WERI-Rb-1 (cell line): ENCODE measurements around the gene KMT5B.

Experiments used
- DNase-seq: peaks from one replicate; pipeline ENCODE4 v3.0.0-alpha.2; 2020
- H3K27ac ChIP-seq: fragments of 250-450 bp; sonication (Bioruptor Pico); 2 replicates; pipeline ENCODE4 v1.5.1; 2020; ENCODE audit warnings: mild to moderate bottlenecking, moderate library complexity
- H3K27me3 ChIP-seq: fragments of 250-450 bp; sonication (Bioruptor Pico); 2 replicates; pipeline ENCODE4 v1.5.1; 2021; ENCODE audit warnings: mild to moderate bottlenecking, low read depth, moderate library complexity; ENCODE audit not compliant: insufficient read depth, severe bottlenecking
- H3K36me3 ChIP-seq: fragments of 250-450 bp; sonication (Bioruptor Pico); 2 replicates; pipeline ENCODE4 v1.5.1; 2020; ENCODE audit warnings: mild to moderate bottlenecking, moderate library complexity
- H3K4me3 ChIP-seq: 2 replicates; pipeline ENCODE4 v1.5.1; 2011; ENCODE audit warnings: low read depth, mild to moderate bottlenecking, control low read depth, low read length
- H3K9me3 ChIP-seq: fragments of 250-450 bp; sonication (Bioruptor Pico); 2 replicates; pipeline ENCODE4 v1.5.1; 2021; ENCODE audit warnings: mild to moderate bottlenecking, moderate library complexity; ENCODE audit not compliant: severe bottlenecking
- TF ChIP-seq, protein P1 (sequence below): IDR thresholded peaks from 2 replicates; pipeline ENCODE4 v1.5.1; 2011; ENCODE audit warnings: low read depth, mild to moderate bottlenecking, control low read depth, inconsistent platforms, low read length

KMT5B gene

DNA sequence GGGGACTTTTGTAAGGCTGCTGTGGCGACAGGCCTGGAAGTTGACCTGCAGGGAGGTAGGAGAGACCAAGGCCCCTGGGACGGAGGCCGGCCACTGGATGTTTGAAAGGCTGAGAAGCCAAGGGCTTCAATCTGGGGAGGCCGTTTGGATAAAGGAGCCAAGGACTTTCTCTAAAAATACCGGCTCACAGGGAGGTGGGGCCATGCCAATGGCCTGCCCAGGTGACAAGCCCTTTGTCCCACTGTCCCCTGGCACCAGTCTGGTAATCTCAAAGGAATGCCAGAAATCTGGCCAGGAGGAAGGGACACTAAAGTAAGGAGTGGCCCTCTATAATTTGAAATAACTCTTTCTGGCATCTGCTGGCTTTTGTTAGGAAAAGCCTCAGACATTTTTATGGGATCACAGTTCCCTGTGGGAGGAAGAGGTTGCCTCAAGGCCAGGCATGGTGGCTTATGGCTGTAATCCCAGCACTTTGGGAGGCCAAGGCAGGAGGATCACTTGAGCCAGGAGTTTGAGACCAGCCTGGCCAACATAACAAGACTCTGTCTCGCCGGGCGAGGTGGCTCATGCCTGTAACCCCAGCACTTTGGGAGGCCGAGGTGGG is 90.1 kb downstream of the KMT5B start:
- H3K27ac ChIP-seq, result no peak overlapping the region
- H3K4me3 ChIP-seq, result no peak overlapping the region
- no peaks in the 10 kb centered on the region for H3K9me3 ChIP-seq
- DNase-seq, result no peak
- H3K27me3 ChIP-seq, result no peaks in the 10 kb centered on the region
- TF ChIP-seq, protein P1, sequence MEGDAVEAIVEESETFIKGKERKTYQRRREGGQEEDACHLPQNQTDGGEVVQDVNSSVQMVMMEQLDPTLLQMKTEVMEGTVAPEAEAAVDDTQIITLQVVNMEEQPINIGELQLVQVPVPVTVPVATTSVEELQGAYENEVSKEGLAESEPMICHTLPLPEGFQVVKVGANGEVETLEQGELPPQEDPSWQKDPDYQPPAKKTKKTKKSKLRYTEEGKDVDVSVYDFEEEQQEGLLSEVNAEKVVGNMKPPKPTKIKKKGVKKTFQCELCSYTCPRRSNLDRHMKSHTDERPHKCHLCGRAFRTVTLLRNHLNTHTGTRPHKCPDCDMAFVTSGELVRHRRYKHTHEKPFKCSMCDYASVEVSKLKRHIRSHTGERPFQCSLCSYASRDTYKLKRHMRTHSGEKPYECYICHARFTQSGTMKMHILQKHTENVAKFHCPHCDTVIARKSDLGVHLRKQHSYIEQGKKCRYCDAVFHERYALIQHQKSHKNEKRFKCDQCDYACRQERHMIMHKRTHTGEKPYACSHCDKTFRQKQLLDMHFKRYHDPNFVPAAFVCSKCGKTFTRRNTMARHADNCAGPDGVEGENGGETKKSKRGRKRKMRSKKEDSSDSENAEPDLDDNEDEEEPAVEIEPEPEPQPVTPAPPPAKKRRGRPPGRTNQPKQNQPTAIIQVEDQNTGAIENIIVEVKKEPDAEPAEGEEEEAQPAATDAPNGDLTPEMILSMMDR, result no peak
- H3K36me3 ChIP-seq, result no peaks in the 10 kb centered on the region

- DNase-seq, result peak; percentile 92
- H3K36me3 ChIP-seq, result no peaks in the 10 kb centered on the region
- peak within 1 kb of the TSS; percentile 88 for H3K27ac ChIP-seq
- peak within 1 kb of the TSS; percentile 66 for H3K4me3 ChIP-seq
- no peaks in the 10 kb centered on the region for H3K27me3 ChIP-seq
- TF ChIP-seq, protein P1, result no peak
- no peaks in the 10 kb centered on the region for H3K9me3 ChIP-seq
Measured at GRCh38 chr11:68121067-68121899, 91.8 kb downstream of the KMT5B start, which contains the start of gene CHKA. TSS of gene CHKA (minus strand) at chr11:68121388. CDS start at chr11:68121177, 211 bp downstream.

DNA sequence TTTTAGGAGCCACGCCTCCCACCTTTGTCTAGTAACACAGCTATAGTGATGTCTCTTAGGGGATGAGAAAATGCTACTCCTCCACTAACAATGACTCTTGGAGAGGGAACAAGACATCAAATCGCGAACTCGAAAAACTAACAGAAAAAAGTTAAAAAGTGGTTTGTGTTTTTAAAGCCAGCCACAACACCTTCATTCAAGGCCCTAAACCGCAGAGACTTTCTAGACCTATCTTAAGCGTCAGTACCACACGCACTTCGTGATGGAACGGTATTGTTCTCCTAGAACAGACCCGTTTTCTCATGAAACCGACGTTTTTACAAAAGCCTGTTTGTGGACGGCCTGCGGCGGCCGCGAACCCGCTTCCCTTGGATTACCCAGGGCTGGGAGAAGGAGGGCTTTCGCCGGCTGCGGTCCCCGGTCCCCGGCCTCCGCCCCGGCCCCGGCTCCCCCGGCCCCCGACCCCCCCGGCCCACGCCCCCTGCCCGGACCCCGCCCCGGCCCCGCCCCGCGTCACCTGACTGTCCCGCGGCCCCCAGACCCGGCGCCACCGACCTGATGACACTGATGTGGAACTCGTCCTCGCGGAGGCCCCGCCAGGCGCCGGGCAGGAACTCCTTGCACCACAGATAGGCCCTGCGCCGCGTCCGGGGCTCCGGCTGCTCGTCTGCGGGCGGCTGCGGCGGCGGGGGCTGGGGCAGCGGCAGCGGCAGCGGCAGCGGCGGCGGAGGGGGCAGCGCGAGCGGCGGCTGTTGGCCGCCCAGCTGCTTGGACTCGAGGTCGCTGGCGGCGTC is 92.6 kb downstream of the KMT5B start:
- peak; percentile 57 for DNase-seq
- Histone ChIP-seq H3K9me3 (no peaks in the 10 kb centered on the region), H3K27me3 (no peaks in the 10 kb centered on the region), H3K4me3 (peak overlapping the region; percentile 66), H3K36me3 (no peaks in the 10 kb centered on the region), H3K27ac (peak overlapping the region; percentile 78)
- TF ChIP-seq, protein P1, result no peak

DNA sequence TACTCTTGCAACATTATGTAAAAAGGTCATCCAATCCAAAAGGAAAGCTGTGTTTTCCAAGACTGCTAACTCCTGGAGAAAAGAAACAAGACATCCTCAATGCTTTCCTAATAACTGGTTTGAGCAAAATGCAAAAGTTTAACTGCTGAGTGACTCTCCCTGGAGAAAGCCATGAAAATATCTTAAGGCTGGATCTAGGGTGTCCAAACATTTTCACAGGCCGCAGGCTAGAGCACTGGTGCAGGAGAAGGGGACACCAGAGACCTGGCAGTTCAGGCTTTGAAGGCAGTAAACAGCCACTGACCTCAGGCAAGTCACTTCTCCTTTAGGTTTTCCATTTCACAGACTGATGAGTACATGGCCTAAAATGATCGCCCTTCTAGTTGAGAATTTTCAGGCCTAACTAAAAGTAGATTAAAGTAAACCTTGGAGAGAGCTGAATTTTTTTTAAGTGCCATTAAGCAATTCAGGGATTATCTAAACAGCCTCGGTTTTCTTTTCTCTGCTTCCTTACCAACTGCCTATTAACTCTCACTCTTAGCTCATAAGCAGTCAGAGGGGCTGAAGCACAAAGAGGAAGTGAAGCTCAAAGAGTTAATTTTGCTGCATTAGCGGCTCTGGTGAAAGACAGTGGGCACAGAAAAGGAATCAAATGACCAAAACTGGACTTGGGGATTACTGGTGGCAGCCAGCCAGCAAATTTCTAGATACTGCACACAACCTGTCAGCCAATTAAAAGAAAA is 94.2 kb downstream of the KMT5B start:
- Histone ChIP-seq H3K4me3 (no peak overlapping the region), H3K27ac (no peak overlapping the region), H3K9me3 (no peaks in the 10 kb centered on the region), H3K27me3 (no peaks in the 10 kb centered on the region), H3K36me3 (no peaks in the 10 kb centered on the region)
- TF ChIP-seq, protein P1, result no peak
- DNase-seq, result no peak

GRCh38 chr11:68117853-68118470 is 95.1 kb downstream of the KMT5B start:
- H3K27ac ChIP-seq, result no peak overlapping the region
- H3K9me3 ChIP-seq, result no peaks in the 10 kb centered on the region
- no peak for DNase-seq
- TF ChIP-seq, protein P1, result no peak
- H3K27me3 ChIP-seq, result no peaks in the 10 kb centered on the region
- no peaks in the 10 kb centered on the region for H3K36me3 ChIP-seq
- H3K4me3 ChIP-seq, result no peak overlapping the region
